Activated T-cell treated with anti-CD3 and anti-CD28 coated beads, Interleukin-2, amount 50 U/mL, for 4 hours (primary cell): ENCODE results near the gene CALML3. TPM values are rescaled to one million over a fixed set of nuclear protein-coding genes. Genes with fewer than 3 reads are reported as not detected.

Source experiments
- ATAC-seq, 2 donors: fragments of 200-7000 bp; cut with Tn5 transposase; one replicate each; pipeline ENCODE4 v1.10.0; 2021
- DNase-seq: peaks from one replicate; pipeline ENCODE4 v3.0.0-alpha.2; 2020
- H3K27me3 Mint-ChIP-seq: one replicate; pipeline ENCODE4 v1.8.0; 2021; ENCODE audit warnings: low read depth, mixed read lengths
- H3K36me3 Mint-ChIP-seq: one replicate; pipeline ENCODE4 v1.8.0; 2022; ENCODE audit warnings: mixed read lengths; ENCODE audit not compliant: insufficient read depth
- H3K4me1 Mint-ChIP-seq: one replicate; pipeline ENCODE4 v1.8.0; 2021; ENCODE audit warnings: low read depth, mixed read lengths
- H3K4me3 Mint-ChIP-seq: one replicate; pipeline ENCODE4 v1.8.0; 2021; ENCODE audit warnings: mild to moderate bottlenecking, moderate library complexity, mixed read lengths
- H3K9me3 Mint-ChIP-seq: one replicate; pipeline ENCODE4 v1.8.0; 2021; ENCODE audit warnings: mixed read lengths
- total RNA-seq, 3 donors: library from RNA; stranded (reverse); gene quantifications; one replicate each; pipeline ENCODE4 v1.2.1, GENCODE V29; 2021

Gene CALML3
- total RNA-seq, 3 donors from 2014 or later = not detected

DNA sequence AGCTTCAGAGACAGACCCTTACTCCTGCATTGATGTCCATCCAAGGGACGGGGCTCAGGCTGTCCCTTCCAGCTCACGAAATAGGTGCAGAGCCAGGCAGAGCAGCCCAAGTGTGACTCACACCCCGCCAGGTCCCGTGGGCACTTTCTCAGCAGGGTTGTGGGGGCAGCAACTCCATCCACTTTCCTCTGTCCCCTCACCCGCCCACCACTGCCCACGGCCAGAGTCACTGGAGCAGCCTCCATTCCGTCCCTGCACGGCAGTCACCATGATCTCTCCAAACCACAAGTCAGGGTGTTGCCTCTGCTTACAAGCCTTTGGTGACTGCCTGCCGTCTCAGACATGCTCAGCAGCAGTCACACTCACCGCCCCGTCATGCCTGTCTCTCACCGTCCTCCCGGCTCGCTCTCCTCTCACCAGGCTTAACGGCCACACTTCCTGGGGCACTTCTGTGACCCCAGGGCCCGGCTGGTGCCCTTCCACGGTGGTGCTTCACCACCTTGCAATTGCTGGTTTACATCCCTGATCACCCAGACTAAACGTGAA lies 39.3 kb downstream of the CALML3 start:
- H3K36me3 Mint-ChIP-seq = peaks cover 2% of the 10 kb centered on the region
- peak; percentile 86 to 93 for ATAC-seq
- peak overlapping the region; percentile 73 for H3K4me3 Mint-ChIP-seq
- H3K4me1 Mint-ChIP-seq = peaks cover 33% of the 10 kb centered on the region
- DNase-seq = peak; percentile 33
- peaks cover 3% of the 10 kb centered on the region for H3K9me3 Mint-ChIP-seq
- H3K27me3 Mint-ChIP-seq = no peaks in the 10 kb centered on the region

DNA sequence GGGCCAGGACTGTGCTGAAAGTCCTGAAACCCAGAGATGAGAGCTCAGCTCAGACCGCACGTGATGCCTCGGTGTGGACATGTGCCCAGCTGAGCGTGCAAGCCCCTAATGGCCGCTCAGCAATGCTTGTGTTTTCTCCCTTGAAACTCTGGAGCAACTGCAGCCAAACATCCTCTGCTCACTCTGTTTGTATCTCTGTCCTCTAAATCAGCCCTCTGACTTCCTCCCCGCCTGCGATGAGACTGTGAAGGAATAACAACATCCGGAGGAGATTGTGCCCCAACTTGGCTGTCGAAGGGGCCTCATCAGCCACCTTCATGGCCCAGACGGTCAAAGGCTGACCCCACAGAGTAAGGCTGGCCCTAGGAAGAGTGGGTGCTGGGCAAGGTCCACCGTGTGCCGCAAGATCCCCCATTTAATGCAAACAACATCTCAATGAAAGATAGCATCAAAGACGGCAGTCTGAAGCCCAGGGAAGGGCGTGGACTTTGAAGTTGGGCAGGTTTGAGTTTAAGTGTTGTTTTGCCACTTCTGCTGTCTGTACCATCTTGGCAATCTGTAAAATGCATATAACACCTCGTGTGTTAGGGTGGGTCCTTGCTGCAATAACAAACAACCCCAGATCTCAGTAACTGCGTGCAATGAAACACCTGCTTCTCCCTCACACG lies 39.9 kb downstream of the CALML3 start:
- ATAC-seq = peak; percentile 15 to 36
- no peak for DNase-seq
- peaks cover 33% of the 10 kb centered on the region for H3K4me1 Mint-ChIP-seq
- H3K9me3 Mint-ChIP-seq = peaks cover 3% of the 10 kb centered on the region
- peak overlapping the region; percentile 73 for H3K4me3 Mint-ChIP-seq
- peaks cover 2% of the 10 kb centered on the region for H3K36me3 Mint-ChIP-seq
- no peaks in the 10 kb centered on the region for H3K27me3 Mint-ChIP-seq

DNA sequence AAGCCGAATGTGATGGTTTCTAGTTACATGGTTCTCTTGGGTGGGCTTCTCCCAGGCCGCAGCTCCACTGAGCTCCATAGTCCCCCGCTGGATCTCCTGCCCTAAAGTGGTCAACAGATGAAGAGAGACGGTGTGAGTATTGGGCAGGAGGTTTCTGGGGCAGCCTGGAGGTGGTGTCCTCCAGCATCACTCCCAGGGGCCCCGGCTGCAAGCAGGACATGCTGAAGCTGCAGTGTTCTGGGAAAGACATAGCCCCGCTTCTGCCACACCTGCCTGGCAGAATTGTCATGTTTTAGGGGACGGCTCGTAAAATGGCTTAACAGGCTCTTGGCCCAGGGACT lies 40.4 kb downstream of the CALML3 start:
- Mint-ChIP-seq H3K9me3 (peaks cover 3% of the 10 kb centered on the region), H3K27me3 (no peaks in the 10 kb centered on the region), H3K4me3 (no peak overlapping the region), H3K4me1 (peaks cover 33% of the 10 kb centered on the region), H3K36me3 (peaks cover 2% of the 10 kb centered on the region)
- no peak for DNase-seq
- no peak for ATAC-seq

DNA sequence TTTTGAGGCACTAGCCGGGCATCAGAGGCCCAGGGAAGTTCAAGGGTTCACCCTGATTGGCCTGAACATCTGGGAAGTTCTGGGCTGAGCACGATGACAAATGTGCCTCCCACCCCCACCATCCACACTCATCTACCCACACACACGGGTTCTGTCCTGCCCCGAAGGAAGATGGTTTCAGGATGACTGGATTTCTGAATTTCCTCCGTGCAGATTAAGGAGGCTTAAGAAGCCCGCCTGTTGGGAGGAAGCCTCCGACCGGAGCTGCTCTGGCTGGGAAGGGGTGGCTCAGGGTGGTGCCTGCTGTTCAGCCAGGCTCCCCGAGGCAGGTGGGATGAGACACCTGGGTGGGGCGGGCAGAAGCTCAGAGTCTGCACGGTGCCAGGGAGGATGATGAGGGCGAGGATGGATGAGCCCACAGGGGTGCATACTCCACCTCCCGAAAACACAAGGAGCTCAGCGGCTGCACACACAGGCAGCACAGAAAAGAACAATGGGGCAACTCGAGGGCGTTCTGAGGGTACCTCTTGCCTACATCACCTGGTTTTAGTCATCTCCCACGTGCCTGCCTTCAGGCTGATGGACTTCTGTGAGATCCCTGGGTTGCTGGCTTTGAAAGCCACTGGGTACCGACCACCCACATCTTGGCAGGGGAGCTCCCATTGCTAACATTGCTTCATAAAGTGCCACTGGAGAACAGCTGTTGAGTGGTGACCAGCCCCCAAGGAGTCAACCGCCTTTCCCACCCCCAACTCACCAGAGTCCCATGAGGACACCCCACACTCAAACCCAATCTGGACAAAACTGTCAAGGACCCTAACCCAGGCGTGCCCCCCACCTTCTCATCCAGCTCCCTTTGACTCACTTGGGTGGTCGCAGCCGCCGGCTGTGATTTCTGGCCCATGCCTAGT lies 41.2 kb downstream of the CALML3 start:
- H3K27me3 Mint-ChIP-seq = no peaks in the 10 kb centered on the region
- H3K36me3 Mint-ChIP-seq = peaks cover 2% of the 10 kb centered on the region
- H3K4me1 Mint-ChIP-seq = peaks cover 33% of the 10 kb centered on the region
- no peak overlapping the region for H3K4me3 Mint-ChIP-seq
- H3K9me3 Mint-ChIP-seq = peaks cover 3% of the 10 kb centered on the region
- no peak for ATAC-seq
- DNase-seq = no peak

DNA sequence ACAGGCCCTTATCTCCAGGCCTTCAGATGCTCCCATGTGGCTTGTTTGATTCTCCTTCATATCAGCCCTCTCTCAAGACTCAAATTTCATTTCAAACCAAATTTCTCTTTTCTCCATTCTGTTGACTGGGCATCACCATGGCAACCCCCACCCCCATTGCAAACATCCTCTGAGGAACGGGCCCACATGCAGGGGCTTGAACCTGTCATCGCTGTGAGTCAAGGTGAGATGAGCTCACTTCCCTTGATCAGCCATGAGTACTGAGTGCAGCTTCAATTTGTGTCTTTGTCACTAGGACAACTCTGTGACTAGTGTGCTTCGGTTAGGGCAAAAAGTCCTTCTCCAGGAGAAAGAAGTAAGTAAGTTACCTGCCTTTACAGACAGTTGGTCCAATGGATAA lies 41.9 kb downstream of the CALML3 start:
- peak; percentile 44 to 51 for ATAC-seq
- Mint-ChIP-seq H3K4me1 (peaks cover 33% of the 10 kb centered on the region), H3K4me3 (no peak overlapping the region), H3K27me3 (no peaks in the 10 kb centered on the region), H3K36me3 (peaks cover 2% of the 10 kb centered on the region), H3K9me3 (peaks cover 3% of the 10 kb centered on the region)
- peak; percentile 30 for DNase-seq

DNA sequence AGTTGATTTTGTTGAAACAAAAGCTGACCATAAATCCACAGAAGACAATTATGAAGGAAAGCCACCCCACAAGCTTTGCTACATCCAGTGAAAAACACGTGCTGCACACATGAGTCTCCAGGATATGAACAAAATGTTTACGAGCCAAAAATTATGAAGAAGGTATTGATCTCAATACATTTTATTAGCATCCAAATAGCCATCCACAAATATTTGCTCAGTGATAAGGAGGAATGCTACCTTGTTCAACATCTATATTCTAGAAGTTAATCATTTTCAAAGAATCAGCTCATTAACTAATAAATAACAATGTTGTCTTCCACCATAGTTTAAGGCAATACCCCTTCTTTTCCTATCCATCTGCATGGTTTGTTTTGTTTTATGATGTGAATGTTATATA lies 42.7 kb downstream of the CALML3 start:
- Mint-ChIP-seq H3K4me1 (peaks cover 33% of the 10 kb centered on the region), H3K9me3 (peaks cover 3% of the 10 kb centered on the region), H3K27me3 (no peaks in the 10 kb centered on the region), H3K36me3 (peaks cover 2% of the 10 kb centered on the region), H3K4me3 (no peak overlapping the region)
- ATAC-seq (no peak), DNase-seq (no peak)

DNA sequence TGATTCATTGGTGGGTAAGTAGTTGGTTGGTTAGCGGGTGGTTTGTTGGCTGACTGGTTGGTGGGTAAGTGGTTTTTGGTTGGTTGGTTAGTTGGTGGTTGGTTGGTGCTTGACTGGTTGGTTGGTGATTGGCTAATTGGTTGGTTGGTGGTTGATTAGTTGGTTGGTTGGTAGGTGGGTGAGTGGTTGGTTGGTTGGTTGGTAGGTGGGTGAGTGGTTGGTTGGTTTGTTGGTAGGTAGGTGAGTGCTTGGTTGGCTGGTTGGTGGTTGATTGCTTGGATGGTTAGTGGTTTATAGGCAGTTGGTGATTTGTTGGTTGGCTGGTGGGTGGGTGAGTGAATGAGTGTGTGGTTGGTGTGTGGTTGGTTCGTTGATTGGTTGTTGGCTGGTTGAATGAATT lies 44.2 kb downstream of the CALML3 start:
- DNase-seq (no peak), ATAC-seq (no peak)
- peaks cover 2% of the 10 kb centered on the region for H3K36me3 Mint-ChIP-seq
- H3K9me3 Mint-ChIP-seq = peaks cover 3% of the 10 kb centered on the region
- peaks cover 31% of the 10 kb centered on the region for H3K4me1 Mint-ChIP-seq
- no peaks in the 10 kb centered on the region for H3K27me3 Mint-ChIP-seq
- H3K4me3 Mint-ChIP-seq = no peak overlapping the region

DNA sequence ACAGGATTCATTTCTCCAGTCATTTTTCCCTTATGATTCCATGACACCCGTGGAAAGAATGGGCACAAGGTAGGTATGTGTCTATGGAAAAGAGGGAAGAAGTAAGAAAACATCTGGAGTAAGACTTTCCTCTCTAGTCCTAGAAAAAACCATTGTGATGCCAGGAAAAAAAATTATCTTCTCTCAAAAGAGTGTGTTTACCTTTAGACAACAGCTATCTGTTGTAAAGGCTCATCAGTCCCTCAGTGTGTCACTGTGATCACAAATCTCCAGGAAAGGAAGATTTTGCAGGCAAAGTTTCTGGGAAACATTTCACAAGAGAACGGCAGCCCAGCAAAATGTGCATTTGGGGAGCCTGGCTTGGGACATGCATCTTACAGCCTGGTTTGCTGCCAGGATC lies 44.8 kb downstream of the CALML3 start:
- H3K4me1 Mint-ChIP-seq = peaks cover 25% of the 10 kb centered on the region
- H3K9me3 Mint-ChIP-seq = peaks cover 3% of the 10 kb centered on the region
- no peak overlapping the region for H3K4me3 Mint-ChIP-seq
- H3K27me3 Mint-ChIP-seq = no peaks in the 10 kb centered on the region
- H3K36me3 Mint-ChIP-seq = peaks cover 2% of the 10 kb centered on the region
- ATAC-seq (no peak), DNase-seq (no peak)

DNA sequence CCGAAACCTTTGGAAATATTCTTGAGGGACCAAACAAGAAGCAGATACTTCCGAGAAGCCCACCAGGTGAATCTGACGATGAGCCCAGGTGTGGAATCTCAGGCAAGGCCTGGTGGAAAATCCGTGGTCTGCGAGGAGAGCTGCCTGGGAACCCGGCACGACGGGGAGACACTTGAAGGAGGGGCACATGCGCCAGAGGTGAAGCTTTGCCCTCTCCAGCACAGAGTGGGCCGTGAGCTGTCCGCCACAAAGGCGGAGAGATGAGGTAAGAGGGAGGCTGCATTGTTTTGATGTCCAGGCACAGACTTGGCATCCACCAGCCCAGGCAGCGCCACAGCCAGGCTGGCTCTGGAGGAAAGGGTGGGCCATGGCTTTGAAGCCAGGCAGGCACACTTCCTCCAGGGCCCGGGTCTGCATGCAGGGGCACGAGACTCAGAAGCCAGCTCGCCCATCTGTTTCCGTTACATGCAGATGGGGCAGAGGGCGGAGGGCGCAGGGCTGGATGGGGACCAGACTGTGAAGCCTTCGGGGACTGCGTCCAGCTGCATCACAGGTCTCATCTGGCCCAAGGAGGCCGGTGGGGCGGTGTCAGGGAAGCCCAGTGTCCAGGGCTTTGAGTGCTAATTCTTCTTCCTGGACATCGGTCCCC lies 45.4 kb downstream of the CALML3 start:
- peaks cover 2% of the 10 kb centered on the region for H3K36me3 Mint-ChIP-seq
- no peak overlapping the region for H3K4me3 Mint-ChIP-seq
- no peak for DNase-seq
- H3K4me1 Mint-ChIP-seq = peaks cover 19% of the 10 kb centered on the region
- ATAC-seq = no peak
- no peaks in the 10 kb centered on the region for H3K27me3 Mint-ChIP-seq
- H3K9me3 Mint-ChIP-seq = peaks cover 3% of the 10 kb centered on the region

DNA sequence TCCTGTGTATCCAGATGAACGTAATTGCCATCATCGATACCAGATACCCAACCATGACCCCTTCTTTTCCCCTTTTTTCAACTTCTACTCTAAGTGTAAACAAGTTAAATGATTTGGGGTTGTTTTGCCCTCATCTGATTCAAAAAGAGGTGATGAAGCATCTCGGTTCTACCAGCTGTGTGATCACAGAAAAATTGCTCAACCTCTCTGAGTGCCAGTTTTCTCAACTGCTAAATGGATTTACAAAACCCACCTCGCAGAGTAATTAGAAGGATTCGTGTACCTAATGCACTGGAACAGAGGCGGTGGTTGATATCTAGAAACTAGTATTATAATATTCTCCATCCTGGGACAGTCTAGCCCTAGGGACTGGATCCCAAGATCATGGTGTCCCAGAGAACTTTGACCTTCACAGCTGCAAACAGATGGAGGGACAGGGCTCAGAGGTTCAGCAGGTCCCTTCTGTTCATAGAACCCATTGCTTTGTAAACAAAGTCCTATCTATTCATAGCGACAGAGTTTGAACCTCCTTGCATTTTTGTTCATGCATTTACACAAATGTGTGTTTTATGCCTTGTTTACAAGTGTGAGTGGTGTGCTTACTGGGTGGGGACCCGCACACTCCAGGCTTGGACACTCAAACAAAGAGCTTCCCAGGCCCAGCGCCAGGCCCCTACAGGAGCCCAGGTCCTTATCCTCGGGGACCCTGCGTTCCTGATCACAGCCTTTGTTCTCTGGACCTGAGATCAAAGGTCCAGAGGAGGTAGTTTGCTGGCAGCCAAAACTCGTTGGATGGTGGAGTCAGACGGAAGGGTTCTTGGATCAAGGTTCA lies 46.4 kb downstream of the CALML3 start:
- no peak for DNase-seq
- H3K4me3 Mint-ChIP-seq = no peak overlapping the region
- H3K36me3 Mint-ChIP-seq = peaks cover 2% of the 10 kb centered on the region
- ATAC-seq = no peak
- peaks cover 3% of the 10 kb centered on the region for H3K9me3 Mint-ChIP-seq
- no peaks in the 10 kb centered on the region for H3K27me3 Mint-ChIP-seq
- peaks cover 10% of the 10 kb centered on the region for H3K4me1 Mint-ChIP-seq

DNA sequence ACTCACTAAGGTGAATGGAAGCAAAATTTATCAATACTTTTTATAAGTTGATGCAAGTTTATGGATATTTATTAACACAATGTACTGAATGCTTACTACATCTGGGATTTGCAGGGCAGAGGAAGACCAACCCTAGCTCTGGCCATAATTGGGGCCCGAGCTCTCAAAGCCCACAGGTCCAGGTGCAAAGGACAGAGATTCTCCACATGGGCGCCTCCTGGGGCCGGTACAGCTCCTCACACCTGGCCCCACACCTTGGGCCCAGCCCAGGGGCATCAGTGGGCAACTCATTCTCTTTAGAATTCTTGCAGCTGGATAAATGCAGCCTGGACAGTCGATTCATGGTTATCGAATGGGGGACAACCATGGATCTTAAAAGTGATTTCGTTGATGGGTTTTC lies 47.1 kb downstream of the CALML3 start:
- ATAC-seq (no peak), DNase-seq (no peak)
- no peak overlapping the region for H3K4me3 Mint-ChIP-seq
- peaks cover 4% of the 10 kb centered on the region for H3K4me1 Mint-ChIP-seq
- H3K9me3 Mint-ChIP-seq = peaks cover 3% of the 10 kb centered on the region
- H3K27me3 Mint-ChIP-seq = no peaks in the 10 kb centered on the region
- H3K36me3 Mint-ChIP-seq = peaks cover 2% of the 10 kb centered on the region

DNA sequence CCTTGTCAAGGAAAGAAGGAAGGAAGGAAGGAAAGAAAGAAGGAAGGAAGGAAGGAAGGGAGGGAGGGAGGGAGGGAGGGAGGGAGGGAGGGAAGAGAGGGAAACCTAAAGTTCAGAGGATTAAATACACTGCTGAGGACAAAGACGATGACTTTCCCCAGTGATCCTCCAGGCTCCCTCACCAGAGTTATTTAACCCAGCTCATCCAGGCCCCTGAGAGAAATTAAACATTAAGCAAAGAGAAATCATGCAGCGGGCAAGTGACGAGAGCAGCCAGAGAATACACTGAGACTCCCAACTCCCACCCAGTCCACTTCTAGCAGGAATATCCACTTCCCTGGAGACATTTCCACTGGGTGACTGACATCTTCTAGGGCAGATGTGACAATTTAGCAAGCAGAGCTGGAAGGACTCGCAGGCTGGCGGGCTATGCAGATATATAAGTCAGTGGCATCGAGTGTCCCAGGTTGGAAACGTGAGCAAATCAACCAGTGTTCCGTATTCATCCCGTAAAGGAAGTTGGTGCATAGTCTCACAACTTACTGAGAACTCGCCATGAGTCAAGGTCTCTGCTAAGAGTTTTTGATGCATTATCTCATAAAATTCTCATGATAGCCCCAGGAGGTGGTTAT lies 48.7 kb downstream of the CALML3 start:
- Mint-ChIP-seq H3K9me3 (peaks cover 3% of the 10 kb centered on the region), H3K36me3 (peaks cover 2% of the 10 kb centered on the region), H3K27me3 (no peaks in the 10 kb centered on the region), H3K4me3 (no peak overlapping the region), H3K4me1 (peaks cover 4% of the 10 kb centered on the region)
- ATAC-seq (no peak), DNase-seq (no peak)

DNA sequence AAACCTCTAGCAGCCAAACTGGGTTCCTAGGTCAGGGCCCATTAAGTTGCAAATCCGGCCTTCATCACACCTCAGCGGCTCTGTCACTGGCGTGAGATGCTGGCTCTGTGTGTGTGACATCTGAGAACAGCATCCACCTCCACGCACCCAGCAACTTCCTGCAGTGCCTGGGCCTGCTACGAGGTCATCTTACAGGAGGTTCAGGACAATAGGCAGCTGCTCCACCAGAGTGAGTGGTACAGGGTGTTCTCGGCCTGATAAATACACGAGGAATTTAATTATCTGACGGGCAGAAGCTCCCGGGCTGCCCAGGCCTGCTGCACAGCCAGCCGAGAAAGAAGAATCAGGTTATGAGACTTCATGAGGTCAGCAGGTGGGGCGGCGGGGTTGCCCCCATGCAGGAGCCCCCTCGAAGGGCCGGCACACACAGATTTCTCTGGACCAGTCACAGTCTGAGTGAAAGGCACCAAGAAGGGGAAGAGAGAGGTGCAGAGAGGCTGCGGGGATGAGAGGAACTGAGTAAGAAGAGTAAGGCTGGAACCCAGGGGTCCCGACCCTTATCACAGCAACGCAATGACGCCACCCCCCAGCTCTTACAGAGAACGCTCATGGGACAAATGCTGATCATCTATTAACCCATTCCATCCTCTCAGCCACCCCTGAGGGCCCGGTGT lies 49.3 kb downstream of the CALML3 start:
- no peak for ATAC-seq
- no peak for DNase-seq
- Mint-ChIP-seq H3K27me3 (no peaks in the 10 kb centered on the region), H3K4me1 (no peaks in the 10 kb centered on the region), H3K4me3 (no peak overlapping the region), H3K36me3 (no peaks in the 10 kb centered on the region), H3K9me3 (no peaks in the 10 kb centered on the region)
